Measurements from ENCODE around the gene DIP2B. TPM values are rescaled to one million over a fixed set of nuclear protein-coding genes. Genes with fewer than 3 reads are reported as not detected.

Gene DIP2B
- polyA plus RNA-seq, 2 of the 4 experiments (the other 2 are of a cell fraction), result 16.9 to 29.3 TPM

- TF ChIP-seq ATOH8 (CRISPR knock-in tag; IDR thresholded peaks at IDR 0.05; ENCODE audit: low read depth), result no peak
These were observed 270.5 kb downstream of the DIP2B start (continued) for GRCh38 chr12:50775251-50775650.

GRCh38 chr12:50776749-50777728, 272.3 kb downstream of the DIP2B start:
- Histone ChIP-seq H3K4me3 (no peak overlapping the region), H3K4me1 (no peaks in the 10 kb centered on the region), H3K27ac (no peak overlapping the region), H3K4me2 (no peak overlapping the region), H3K9me3 (no peaks in the 10 kb centered on the region)
- CTCF ChIA-PET, result interaction anchor here (0.6 to 4.0 kb wide), 3 partner anchors 10 to 124 kb away, joined by 3 to 32 read pairs (median 4); partner anchors contain the start of gene ATF1
- no peak for TF ChIP-seq ATOH8 (CRISPR knock-in tag; IDR thresholded peaks at IDR 0.05; ENCODE audit: low read depth)
- TF ChIP-seq RCOR1 (IDR thresholded peaks at IDR 0.05; ENCODE audit: low read depth, low read length), result no peak
- no peak for ATAC-seq
- WGBS (ENCODE audit: missing lambda C conversion rate), result 86% methylated on average over 9 of the region's 9 CpGs
- FAIRE-seq, result no peak
- DNase-seq (ENCODE audit: low read depth in 1 of 2, low spot score in 1 of 2), result no peak
- POLR2A ChIA-PET, result no interaction called here

GRCh38 chr12:50778663-50779590, 274.1 kb downstream of the DIP2B start:
- Histone ChIP-seq H3K4me3 (no peak overlapping the region), H3K9me3 (no peaks in the 10 kb centered on the region), H3K27ac (no peak overlapping the region), H3K4me2 (no peak overlapping the region), H3K4me1 (peaks cover 1% of the 10 kb centered on the region; the same call in 1 of the 3 replicates)
- ChIA-PET POLR2A (no interaction called here), CTCF (interaction anchor here (0.7 to 4.0 kb wide), 3 partner anchors 14 to 47 kb away, joined by 3 to 32 read pairs (median 4); partner anchors contain the start of gene ATF1)
- FAIRE-seq, result no peak
- no peak for DNase-seq (ENCODE audit: low read depth in 1 of 2, low spot score in 1 of 2)
- 77% methylated on average over 8 of the region's 8 CpGs for WGBS (ENCODE audit: missing lambda C conversion rate)
- no peak for ATAC-seq
- TF ChIP-seq NR3C1 (IDR thresholded peaks at IDR 0.05) (no peak), SMC3 (IDR thresholded peaks at IDR 0.05) (no peak), MAX (IDR thresholded peaks at IDR 0.05) (no peak), ZFP36 (IDR thresholded peaks at IDR 0.05; ENCODE audit: borderline replicate concordance, partially characterized antibody) (peak; percentile 8), EHMT2 (IDR thresholded peaks at IDR 0.05; ENCODE audit: low read depth) (no peak), RFX5 (IDR thresholded peaks at IDR 0.05) (no peak), RCOR1 (IDR thresholded peaks at IDR 0.05; ENCODE audit: low read depth, low read length) (no peak), USF2 (IDR thresholded peaks at IDR 0.05) (no peak)

- DNase-seq (ENCODE audit: low read depth in 1 of 2, low spot score in 1 of 2), result no peak
- no peak for ATAC-seq
- Histone ChIP-seq H3K4me1 (peaks cover 12% of the 10 kb centered on the region), H3K4me3 (no peak overlapping the region), H3K4me2 (no peak overlapping the region), H3K27ac (no peak overlapping the region), H3K9me3 (no peaks in the 10 kb centered on the region)
- WGBS (ENCODE audit: missing lambda C conversion rate), result 85% methylated on average over 4 of the region's 4 CpGs
- no peak for FAIRE-seq
- TF ChIP-seq RARB (CRISPR knock-in tag; IDR thresholded peaks at IDR 0.05) (no peak), HOXA7 (CRISPR knock-in tag; IDR thresholded peaks at IDR 0.05) (no peak), EHMT2 (IDR thresholded peaks at IDR 0.05; ENCODE audit: low read depth) (no peak), FOSB (CRISPR knock-in tag; IDR thresholded peaks at IDR 0.05) (no peak), ZFP36 (IDR thresholded peaks at IDR 0.05; ENCODE audit: borderline replicate concordance, partially characterized antibody) (no peak), CBX8 (IDR thresholded peaks at IDR 0.05) (no peak), EP300 (IDR thresholded peaks at IDR 0.05) (no peak), JUN (IDR thresholded peaks at IDR 0.05) (no peak), HOXB5 (CRISPR knock-in tag; IDR thresholded peaks at IDR 0.05) (no peak), TFCP2L1 (CRISPR knock-in tag; IDR thresholded peaks at IDR 0.05) (no peak)
- POLR2A ChIA-PET, result no interaction called here
- CTCF ChIA-PET, result interaction anchor here (0.7 to 4.1 kb wide), 4 partner anchors 15 to 562 kb away, joined by 3 to 20 read pairs (median 4); no protein-coding TSS in a partner anchor
These were observed 275.2 kb downstream of the DIP2B start for GRCh38 chr12:50780013-50780412.

Measured in A549 (cell line).